DND-41 (cell line): ENCODE measurements around the gene SOS1.
"Not testable (repeated sequence)": the region's sequence is repeated elsewhere in the genome, so short reads cannot be mapped to it uniquely, and the experiment has no call there.

ENCODE experiments used
- ATAC-seq: fragments of 200-7000 bp; cut with Tn5 transposase; 3 replicates; pipeline ENCODE4 v1.9.1; 2021; ENCODE audit warnings: low read depth; ENCODE audit not compliant: insufficient read depth
- DNase-seq: peaks from one replicate; pipeline ENCODE4 v3.0.0-alpha.2; 2020
- H2AFZ ChIP-seq: 2 replicates; pipeline ENCODE4 v1.6.0; 2012; ENCODE audit warnings: low read depth, low read length
- H3K27ac ChIP-seq: 2 replicates; pipeline ENCODE4 v1.5.1; 2012; ENCODE audit warnings: low read length, inconsistent platforms
- H3K27me3 ChIP-seq: fragments of 200-600 bp; sonication (generic); 2 replicates; pipeline ENCODE4 v1.6.0; 2012; ENCODE audit warnings: low read length, mild to moderate bottlenecking, inconsistent platforms; ENCODE audit not compliant: insufficient read depth, poor library complexity
- H3K36me3 ChIP-seq: 2 replicates; pipeline ENCODE4 v1.5.1; 2012; ENCODE audit warnings: low read length, inconsistent platforms; ENCODE audit not compliant: insufficient read depth
- H3K4me1 ChIP-seq: 2 replicates; pipeline ENCODE4 v1.5.1; 2012; ENCODE audit warnings: mild to moderate bottlenecking, low read length; ENCODE audit not compliant: insufficient read depth
- H3K4me2 ChIP-seq: 2 replicates; pipeline ENCODE4 v1.6.0; 2012; ENCODE audit warnings: mild to moderate bottlenecking, moderate library complexity, low read length, inconsistent platforms; ENCODE audit not compliant: insufficient read depth
- H3K4me3 ChIP-seq, 2 experiments: fragments of 200-600 bp in 1 of 2; shearing (Covaris generic) in 1 of 2; 2 replicates each; pipeline ENCODE4 v1.5.1; 2012 to 2016; ENCODE audit warnings: inconsistent platforms in 2 of 2, low read length in 2 of 2, mild to moderate bottlenecking in 2 of 2, low read depth in 1 of 2, moderate library complexity in 1 of 2
- H3K79me2 ChIP-seq: 2 replicates; pipeline ENCODE4 v1.6.0; 2012; ENCODE audit warnings: low read length, inconsistent platforms; ENCODE audit not compliant: insufficient read depth
- H3K9ac ChIP-seq: 2 replicates; pipeline ENCODE4 v1.6.0; 2012; ENCODE audit warnings: low read depth, mild to moderate bottlenecking, inconsistent platforms, low read length, moderate library complexity
- H3K9me3 ChIP-seq: 2 replicates; pipeline ENCODE4 v1.5.1; 2012; ENCODE audit warnings: low read length, moderate library complexity, mild to moderate bottlenecking, inconsistent platforms; ENCODE audit not compliant: insufficient read depth, severe bottlenecking
- H4K20me1 ChIP-seq: 2 replicates; pipeline ENCODE4 v1.6.0; 2012; ENCODE audit warnings: low read length; ENCODE audit not compliant: insufficient read depth
- CTCF ChIP-seq: IDR thresholded peaks from 2 replicates; pipeline ENCODE4 v1.5.1; 2012; ENCODE audit warnings: borderline replicate concordance, low read length, moderate library complexity, mild to moderate bottlenecking; ENCODE audit not compliant: poor library complexity, severe bottlenecking; ENCODE audit errors: extremely low read depth
- EZH2 ChIP-seq: IDR thresholded peaks from 3 replicates; pipeline ENCODE4 v1.6.1; 2012; ENCODE audit warnings: borderline replicate concordance, low read depth, mild to moderate bottlenecking, moderate library complexity, low read length, inconsistent platforms; ENCODE audit not compliant: severe bottlenecking

Gene SOS1

GRCh38 chr2:38943784-38944183 is 177.1 kb downstream of the SOS1 start:
- no peaks in the 10 kb centered on the region for H3K9me3 ChIP-seq
- no peaks in the 10 kb centered on the region for H3K27me3 ChIP-seq
- no peaks in the 10 kb centered on the region for H3K4me1 ChIP-seq
- H3K79me2 ChIP-seq: no peaks in the 10 kb centered on the region
- H3K36me3 ChIP-seq: no peaks in the 10 kb centered on the region
- TF ChIP-seq EZH2 (no peak), CTCF (no peak)
- H4K20me1 ChIP-seq: no peaks in the 10 kb centered on the region
- no peak overlapping the region for H3K4me3 ChIP-seq
- H2AFZ ChIP-seq: no peak overlapping the region
- H3K4me2 ChIP-seq: no peak overlapping the region
- no peak overlapping the region for H3K9ac ChIP-seq
- DNase-seq (no peak), ATAC-seq (no peak)
- no peak overlapping the region for H3K27ac ChIP-seq

- ATAC-seq (no peak), DNase-seq (no peak)
- no peak overlapping the region for H2AFZ ChIP-seq
- no peaks in the 10 kb centered on the region for H3K36me3 ChIP-seq
- H3K9me3 ChIP-seq: no peaks in the 10 kb centered on the region
- H3K4me3 ChIP-seq: no peak overlapping the region
- no peaks in the 10 kb centered on the region for H3K79me2 ChIP-seq
- no peaks in the 10 kb centered on the region for H3K27me3 ChIP-seq
- H3K4me1 ChIP-seq: no peaks in the 10 kb centered on the region
- H3K4me2 ChIP-seq: no peak overlapping the region
- no peaks in the 10 kb centered on the region for H4K20me1 ChIP-seq
- no peak overlapping the region for H3K9ac ChIP-seq
- no peak for TF ChIP-seq EZH2
- no peak for TF ChIP-seq CTCF
- H3K27ac ChIP-seq: no peak overlapping the region
Observed at GRCh38 chr2:38940746-38941145, 180.1 kb downstream of the SOS1 start.

- Histone ChIP-seq H3K4me2 (no peak overlapping the region), H3K27me3 (no peaks in the 10 kb centered on the region), H3K9ac (no peak overlapping the region), H3K4me3 (no peak overlapping the region), H3K27ac (no peak overlapping the region), H4K20me1 (no peaks in the 10 kb centered on the region), H3K4me1 (no peaks in the 10 kb centered on the region), H3K79me2 (no peaks in the 10 kb centered on the region), H2AFZ (no peak overlapping the region), H3K9me3 (no peaks in the 10 kb centered on the region), H3K36me3 (no peaks in the 10 kb centered on the region)
- DNase-seq (no peak), ATAC-seq (0 out of 3 replicates have a peak, but pooled peaks have one; percentile 40)
- TF ChIP-seq EZH2 (no peak), CTCF (no peak)
Observed at GRCh38 chr2:38937548-38937947, 183.3 kb downstream of the SOS1 start.

GRCh38 chr2:38936516-38936915 is 184.3 kb downstream of the SOS1 start:
- not testable (repeated sequence) for DNase-seq, H3K36me3 ChIP-seq, H3K4me2 ChIP-seq, H3K27me3 ChIP-seq, H3K9ac ChIP-seq, H3K79me2 ChIP-seq, H3K9me3 ChIP-seq, H3K4me1 ChIP-seq, ATAC-seq, H2AFZ ChIP-seq, H3K4me3 ChIP-seq, H3K27ac ChIP-seq, H4K20me1 ChIP-seq
